K562 (cell line): Measurements from ENCODE around the gene RAB13. TPM values are rescaled to one million over a fixed set of nuclear protein-coding genes. Genes with fewer than 3 reads are reported as not detected.
A peak's percentile ranks its signal among the peaks of the same experiment; 100 is the strongest.

Experiments
- BCLAF1 ChIP-seq, 2 experiments: fragments of 450-650 bp in 1 of 2; IDR thresholded peaks; 2 replicates each; pipeline ENCODE4 v1.6.1; 2011 to 2017; ENCODE audit warnings: low read depth in 2 of 2, antibody characterized with exemption in 1 of 2, borderline replicate concordance in 1 of 2, low read length in 1 of 2, mild to moderate bottlenecking in 1 of 2, mixed read lengths in 1 of 2; ENCODE audit not compliant: control insufficient read depth in 1 of 2
- ELF2 ChIP-seq: fragments of 250-450 bp; sonication (Bioruptor Pico); IDR thresholded peaks from 2 replicates; pipeline ENCODE4 v1.5.0; 2021; ENCODE audit warnings: mild to moderate bottlenecking
- FOXJ2 ChIP-seq: fragments of 200-800 bp; sonication (Bioruptor generic); IDR thresholded peaks from 2 replicates; pipeline ENCODE4 v1.6.1; 2016; ENCODE audit warnings: missing genetic modification characterization, missing compliant biosample characterization
- HNRNPK ChIP-seq: fragments of 200-400 bp; formaldehyde crosslinking; IDR thresholded peaks from one replicate; pipeline ENCODE4 v1.6.1; 2018; ENCODE audit warnings: mild to moderate bottlenecking, low read depth, low read length; ENCODE audit not compliant: poor library complexity, severe bottlenecking
- RBM14 ChIP-seq: fragments of 200-400 bp; formaldehyde crosslinking; IDR thresholded peaks from 2 replicates; pipeline ENCODE4 v1.6.1; 2018; ENCODE audit warnings: low read depth, mild to moderate bottlenecking, low read length, moderate library complexity, borderline replicate concordance; ENCODE audit not compliant: insufficient read depth
- RBM25 ChIP-seq: fragments of 200-400 bp; formaldehyde crosslinking; IDR thresholded peaks from 2 replicates; pipeline ENCODE4 v1.6.1; 2018; ENCODE audit warnings: low read length, low read depth, moderate library complexity; ENCODE audit not compliant: severe bottlenecking
- ZNF318 ChIP-seq, 2 experiments: fragments of 450-650 bp; IDR thresholded peaks; 2 replicates each; pipeline ENCODE4 v1.6.1; 2016; ENCODE audit warnings: mild to moderate bottlenecking in 2 of 2, borderline replicate concordance in 1 of 2, low read depth in 1 of 2, moderate library complexity in 1 of 2
- ZNF449 ChIP-seq: fragments of 250-450 bp; sonication (Bioruptor Pico); IDR thresholded peaks from 2 replicates; pipeline ENCODE4 v1.8.0; 2022; ENCODE audit warnings: moderate library complexity, mild to moderate bottlenecking, inconsistent platforms
- ZNF583 ChIP-seq: fragments of 250-450 bp; sonication (Bioruptor Pico); IDR thresholded peaks from 2 replicates; pipeline ENCODE4 v1.4.0; 2020
- polyA plus RNA-seq, 8 experiments: library from polyadenylated mRNA; depleted of rRNA in 4 of 8; stranded (reverse) in 5 of 8; unstranded in 3 of 8; fragments of >200 nt; fragmentation: Nextera tagmentation in 2 of 8; fragmentation: Illumina TruSeq in 1 of 8; extraction: Ambion mirVana in 2 of 8; extraction: Trizol in 1 of 8; gene quantifications; 2 replicates each; pipeline versions ENCODE4 v1.2.1 to v1.2.3, GENCODE V29; 2011 to 2014; ENCODE audit warnings: inconsistent platforms in 1 of 8, missing spikeins in 1 of 8
- total RNA-seq, 7 experiments: library from RNA; depleted of rRNA in 6 of 7; stranded (reverse); fragments of >200 nt in 6 of 7; fragmentation: Illumina TruSeq in 2 of 7; extraction: Trizol in 2 of 7; gene quantifications; 2 replicates each; pipeline versions ENCODE4 v1.2.1 to v1.2.3, GENCODE V29; 2011 to 2021; ENCODE audit warnings: low replicate concordance in 1 of 7

RAB13 gene
- total and polyA plus RNA-seq, 9 of the 15 experiments (the other 6 are each of a cell fraction or from before 2014, with no cell fraction given) = 22.3 to 100 (median 39.8) TPM

GRCh38 chr1:153945795-153946621 is 40.1 kb downstream of the RAB13 start (continued):
- no peak for TF ChIP-seq BCLAF1 (IDR thresholded peaks at IDR 0.05; ENCODE audit: borderline replicate concordance in 1 of 2, control insufficient read depth in 1 of 2, low read depth in 2 of 2, low read length in 1 of 2)
- TF ChIP-seq RBM25 = no peak
- TF ChIP-seq HNRNPK = no peak
- TF ChIP-seq ZNF318 (IDR thresholded peaks at IDR 0.05; ENCODE audit: borderline replicate concordance in 1 of 2, low read depth in 1 of 2) = no peak
- TF ChIP-seq RBM14 = 0 out of 2 replicates have a peak, but pooled peaks have one; percentile 75
- no peak for TF ChIP-seq ZNF583
- TF ChIP-seq ELF2 = peak; percentile 54; the same call in 1 of the 2 replicates
- no peak for TF ChIP-seq FOXJ2 (tag)
- no peak for TF ChIP-seq ZNF449 (CRISPR knock-in tag)
